Hematopoietic multipotent progenitor cell (in vitro differentiated cells): ENCODE measurements around the gene SUSD5. TPM values are rescaled to one million over a fixed set of nuclear protein-coding genes. Genes with fewer than 3 reads are reported as not detected.
A peak's percentile ranks its signal among the peaks of the same experiment; 100 is the strongest.
"Not testable (repeated sequence)": the region's sequence is repeated elsewhere in the genome, so short reads cannot be mapped to it uniquely, and the experiment has no call there.

Experiments
- DNase-seq, 3 donors: peaks; one replicate each; pipeline ENCODE4 v3.0.0-alpha.2; 2011 to 2015; ENCODE audit warnings: low read depth in 2 of 3, low spot score in 2 of 3
- total RNA-seq: library from RNA; depleted of rRNA; stranded (reverse); fragments of >200 nt; gene quantifications from one replicate; pipeline ENCODE4 v1.2.3, GENCODE V29; 2012

SUSD5 gene
- total RNA-seq, 1 donor, result under 0.01 TPM

GRCh38 chr3:33153782-33154181, 64.8 kb downstream of the SUSD5 start:
- no peak for DNase-seq

- no peak for DNase-seq
Observed at GRCh38 chr3:33152363-33153360, 65.9 kb downstream of the SUSD5 start.

GRCh38 chr3:33149342-33149741, 69.3 kb downstream of the SUSD5 start:
- DNase-seq, result peak in 2 of 3 donors; percentile 14 to 69

- DNase-seq, result peak in 1 of 3 donors; percentile 39
Observed at GRCh38 chr3:33146791-33147445, 71.7 kb downstream of the SUSD5 start.

- no peak for DNase-seq
Observed at GRCh38 chr3:33145901-33146580, 72.6 kb downstream of the SUSD5 start.

- DNase-seq, result no peak
Observed at GRCh38 chr3:33145221-33145900, 73.2 kb downstream of the SUSD5 start.

- peak in 2 of 3 donors; percentile 11 to 16 for DNase-seq
Observed at GRCh38 chr3:33144433-33144832, 74.2 kb downstream of the SUSD5 start.

- DNase-seq, result no peak
Observed at GRCh38 chr3:33141006-33141405, 77.6 kb downstream of the SUSD5 start.

GRCh38 chr3:33139996-33140395, 78.6 kb downstream of the SUSD5 start:
- DNase-seq, result no peak

GRCh38 chr3:33139006-33139623, 79.5 kb downstream of the SUSD5 start:
- DNase-seq, result not testable (repeated sequence)

- DNase-seq, result no peak
Observed at GRCh38 chr3:33137691-33138090, 80.9 kb downstream of the SUSD5 start.

GRCh38 chr3:33134026-33134625, 84.5 kb downstream of the SUSD5 start:
- no peak for DNase-seq

- DNase-seq, result no peak
Observed at GRCh38 chr3:33132019-33132360, 86.6 kb downstream of the SUSD5 start.

- DNase-seq, result peak in 2 of 3 donors; percentile 49 to 73
Observed at GRCh38 chr3:33131331-33132018, 87.1 kb downstream of the SUSD5 start.

- no peak for DNase-seq
Observed at GRCh38 chr3:33130144-33130543, 88.5 kb downstream of the SUSD5 start.

- no peak for DNase-seq
Observed at GRCh38 chr3:33128706-33129105, 89.9 kb downstream of the SUSD5 start.

- no peak for DNase-seq
Observed at GRCh38 chr3:33125840-33126239, 92.8 kb downstream of the SUSD5 start.

GRCh38 chr3:33124638-33125037, 94.0 kb downstream of the SUSD5 start:
- DNase-seq, result no peak

GRCh38 chr3:33122991-33123390, 95.6 kb downstream of the SUSD5 start:
- no peak for DNase-seq
